Endothelial cell of umbilical vein (primary cell): Measurements from ENCODE around the gene TIMMDC1. TPM values are rescaled to one million over a fixed set of nuclear protein-coding genes. Genes with fewer than 3 reads are reported as not detected.

Experiments
- BruUV-seq: library from RNA; stranded (reverse); fragments of 400-500 nt; replicated peaks from 2 replicates; lab custom pipeline; 2021; lab: Mats Ljungman, UMichigan
- CTCF ChIA-PET: fragments of 300-600, 350-600 bp; sonication (Branson Sonifier 250); formaldehyde crosslinking; loops from one replicate; lab custom pipeline; 2021; ENCODE audit warnings: antibody characterized with exemption, inconsistent platforms; lab: Charles Lee
- POLR2A ChIA-PET: fragments of 300-600, 350-600 bp; sonication (Branson Sonifier 250); formaldehyde crosslinking; loops from one replicate; lab custom pipeline; 2021; ENCODE audit warnings: antibody characterized with exemption, inconsistent platforms; lab: Charles Lee
- DNase-seq: peaks from one replicate; pipeline ENCODE4 v3.0.0-alpha.2; 2011; ENCODE audit warnings: low read depth, low spot score
- FAIRE-seq: peaks from 2 replicates; lab custom pipeline; 2011; peaks lifted over from hg19 to GRCh38; lab: Jason Lieb, UNC
- H2AFZ ChIP-seq: 2 replicates; pipeline ENCODE4 v1.6.0; 2012; ENCODE audit warnings: low read depth, low read length, control low read depth, inconsistent platforms
- H3K27ac ChIP-seq: 2 replicates; pipeline ENCODE4 v1.5.1; 2011; ENCODE audit warnings: low read depth, mild to moderate bottlenecking, control low read depth, low read length, moderate library complexity; ENCODE audit not compliant: insufficient read depth
- H3K27me3 ChIP-seq, 2 experiments: 2 replicates each; pipeline versions ENCODE4 v1.6.0 to v1.6.1; 2011; ENCODE audit warnings: low read length in 2 of 2, mixed read lengths in 1 of 2; ENCODE audit not compliant: control insufficient read depth in 2 of 2, insufficient read depth in 2 of 2
- H3K36me3 ChIP-seq, 2 experiments: 2 replicates in 1 of 2; 3 replicates in 1 of 2; pipeline ENCODE4 v1.5.1; 2011; ENCODE audit warnings: low read length in 2 of 2, mild to moderate bottlenecking in 1 of 2, moderate library complexity in 1 of 2; ENCODE audit not compliant: control insufficient read depth in 2 of 2, insufficient read depth in 2 of 2; ENCODE audit errors: extremely low read depth in 1 of 2
- H3K4me1 ChIP-seq: 3 replicates; pipeline ENCODE4 v1.5.1; 2011; ENCODE audit warnings: mild to moderate bottlenecking, low read length; ENCODE audit not compliant: control insufficient read depth, insufficient read depth; ENCODE audit errors: extremely low read depth
- H3K4me2 ChIP-seq: 2 replicates; pipeline ENCODE4 v1.6.1; 2011; ENCODE audit warnings: low read length, control low read depth, mixed read lengths; ENCODE audit not compliant: insufficient read depth
- H3K4me3 ChIP-seq, 3 experiments: fragments of 200-600 bp in 1 of 3; sonication (generic), shearing (Covaris generic) in 1 of 3; replicated peaks in 1 of 3; 2 replicates each; pipeline ENCODE4 v1.5.1; 2011 to 2016; ENCODE audit warnings: control low read depth in 3 of 3, low read length in 3 of 3, mild to moderate bottlenecking in 2 of 3, inconsistent platforms in 1 of 3, low read depth in 1 of 3, moderate library complexity in 1 of 3; ENCODE audit not compliant: insufficient read depth in 1 of 3
- H3K79me2 ChIP-seq: 2 replicates; pipeline ENCODE4 v1.6.0; 2012; ENCODE audit warnings: low read length, inconsistent platforms; ENCODE audit not compliant: control insufficient read depth, insufficient read depth
- H3K9ac ChIP-seq: replicated peaks from 2 replicates; pipeline ENCODE3; 2011; ENCODE audit warnings: low read length, control low read depth; ENCODE audit not compliant: insufficient read depth; ENCODE audit errors: extremely low read depth
- H3K9me1 ChIP-seq: replicated peaks from 3 replicates; pipeline ENCODE4 v1.6.0; 2011; ENCODE audit warnings: mild to moderate bottlenecking, low read length; ENCODE audit not compliant: control insufficient read depth, insufficient read depth; ENCODE audit errors: extremely low read depth
- H3K9me3 ChIP-seq: replicated peaks from 2 replicates; pipeline ENCODE4 v1.5.1; 2012; ENCODE audit warnings: low read length, inconsistent platforms; ENCODE audit not compliant: control insufficient read depth, insufficient read depth
- H4K20me1 ChIP-seq: replicated peaks from 2 replicates; pipeline ENCODE3; 2011; ENCODE audit warnings: mild to moderate bottlenecking, low read length; ENCODE audit not compliant: control insufficient read depth, insufficient read depth; ENCODE audit errors: extremely low read depth
- CTCF ChIP-seq, 2 donors: IDR thresholded peaks; 1 replicate in 1 of 2; 2 replicates in 1 of 2; pipeline ENCODE4 v1.5.1; 2011; ENCODE audit warnings: low read length in 2 of 2, mild to moderate bottlenecking in 2 of 2, moderate library complexity in 2 of 2, control low read depth in 1 of 2, inconsistent platforms in 1 of 2, low read depth in 1 of 2; ENCODE audit not compliant: insufficient read depth in 1 of 2; ENCODE audit errors: extremely low read depth in 1 of 2
- GATA2 ChIP-seq: IDR thresholded peaks from 2 replicates; pipeline ENCODE4 v1.7.0; 2011; ENCODE audit warnings: low read depth, mild to moderate bottlenecking, moderate library complexity, mixed read lengths, low read length; ENCODE audit not compliant: insufficient read length, insufficient read depth
- JUN ChIP-seq: IDR thresholded peaks from 2 replicates; pipeline ENCODE4 v1.6.1; 2011; ENCODE audit warnings: borderline replicate concordance, low read depth; ENCODE audit not compliant: insufficient read length, insufficient read depth
- MAX ChIP-seq: IDR thresholded peaks from 2 replicates; pipeline ENCODE4 v1.6.1; 2011; ENCODE audit not compliant: insufficient read depth, insufficient read length
- MYC ChIP-seq: IDR thresholded peaks from one replicate; pipeline ENCODE4 v1.6.1; 2011; ENCODE audit warnings: mild to moderate bottlenecking, low read depth, low read length
- POLR2A ChIP-seq: IDR thresholded peaks from 2 replicates; pipeline ENCODE4 v1.6.1; 2012; ENCODE audit warnings: low read depth, mild to moderate bottlenecking, control low read depth, low read length
- dilution Hi-C: fragments of 300-500 bp; cut with MboI; formaldehyde crosslinking; loops from one replicate; pipeline ENCODE4 v1.15.0; 2019; ENCODE audit warnings: low sequenced_read_pairs; ENCODE audit not compliant: extremely low pct_ligation_motif_present
- intact Hi-C: fragments of 100-400 bp; cut with micrococcal nuclease; formaldehyde crosslinking; loops from one replicate; pipeline ENCODE4 v1.10.0; 2022
- polyA plus RNA-seq, 4 experiments: library from polyadenylated mRNA; depleted of rRNA in 3 of 4; stranded (reverse) in 3 of 4; unstranded in 1 of 4; fragments of >200 nt; gene quantifications; 2 replicates each; pipeline versions ENCODE4 v1.2.1 to v1.2.3, GENCODE V29; 2011 to 2012; ENCODE audit warnings: missing spikeins in 1 of 4
- total RNA-seq: library from RNA; stranded (reverse); gene quantifications from 2 replicates; pipeline ENCODE4 v1.2.3, GENCODE V29; 2021

Gene TIMMDC1
- total and polyA plus RNA-seq, 2 donors (not counting 3 experiments of a cell fraction or from before 2014, with no cell fraction given): 49.2 to 76.2 TPM

DNA sequence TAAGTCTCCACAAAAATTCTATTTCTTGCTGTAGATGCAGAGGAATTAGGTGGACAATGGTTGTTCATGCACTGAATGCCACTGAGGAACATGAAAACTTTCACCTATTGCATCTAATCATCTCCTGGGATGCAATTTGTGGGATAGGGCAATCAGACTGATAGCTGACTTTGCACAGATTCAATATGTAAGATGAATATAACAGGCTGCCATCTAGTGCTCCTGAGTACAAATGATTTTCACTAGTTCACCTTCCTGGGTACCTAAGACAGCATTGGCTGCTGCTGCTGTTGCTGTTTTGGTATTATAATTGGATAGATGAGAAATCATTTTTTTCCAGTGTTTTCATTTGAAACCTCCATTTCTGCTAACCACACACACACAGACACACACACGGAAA is 19.7 kb downstream of the TIMMDC1 start:
- Histone ChIP-seq H3K4me3 (no peak overlapping the region), H3K36me3 (peaks cover under 1 to 20% of the 10 kb centered on the region in 2 experiments), H3K9me1 (no peaks in the 10 kb centered on the region), H3K27ac (no peak overlapping the region), H3K27me3 (no peaks in the 10 kb centered on the region), H3K9me3 (no peaks in the 10 kb centered on the region), H2AFZ (no peak overlapping the region), H4K20me1 (no peaks in the 10 kb centered on the region), H3K4me2 (no peak overlapping the region), H3K79me2 (no peaks in the 10 kb centered on the region), H3K9ac (no peak overlapping the region), H3K4me1 (no peaks in the 10 kb centered on the region)
- no TSS peak for BruUV-seq
- ChIA-PET POLR2A (interaction anchor here (0.6 kb wide), 1 partner anchor 159 kb away, joined by 4 read pairs; no protein-coding TSS in a partner anchor), CTCF (interaction anchor here (0.7 to 1.1 kb wide), 4 partner anchors 9 to 301 kb away, joined by 3 to 4 read pairs (median 4); no protein-coding TSS in a partner anchor)
- intact Hi-C loops: no loop called here
- TF ChIP-seq GATA2: no peak
- TF ChIP-seq MAX: no peak
- TF ChIP-seq JUN: no peak
- TF ChIP-seq POLR2A: no peak
- no peak for TF ChIP-seq MYC
- FAIRE-seq (no peak), DNase-seq (no peak)
- dilution Hi-C loops: no loop called here

DNA sequence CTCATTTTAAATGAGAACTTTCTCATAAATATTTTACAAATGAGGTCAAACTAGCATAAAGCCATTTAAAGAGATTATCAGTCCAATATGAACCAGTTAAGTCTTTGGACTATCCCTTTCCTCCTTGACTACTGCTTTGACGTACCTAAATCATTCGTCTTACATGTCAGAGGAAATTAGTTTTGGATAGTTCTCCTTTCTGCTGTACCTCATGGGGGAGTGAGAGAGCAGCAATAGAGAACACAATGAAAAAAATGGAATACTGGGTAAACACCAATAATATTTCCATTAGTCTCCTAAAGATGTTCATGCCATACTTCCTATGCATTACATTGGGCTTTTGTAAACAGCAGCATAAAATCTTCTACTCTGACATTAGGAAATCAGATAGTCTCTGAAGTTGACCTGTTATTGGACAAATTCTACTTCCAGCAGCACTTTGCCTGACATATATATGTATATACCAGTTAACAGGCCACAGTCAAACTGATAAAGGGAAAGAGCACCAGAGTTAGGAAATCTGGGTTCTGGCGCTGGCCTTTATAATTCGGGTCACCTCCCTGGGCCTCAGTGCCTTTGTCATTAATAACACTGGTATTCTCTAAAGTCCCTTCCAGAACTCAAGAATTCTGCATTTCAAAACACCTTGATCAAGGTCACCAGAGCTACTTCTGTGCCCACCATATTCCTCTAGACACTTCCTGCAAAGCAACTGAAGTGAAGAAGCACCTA is 26.8 kb downstream of the TIMMDC1 start:
- ChIA-PET CTCF (interaction anchor here (0.6 to 2.7 kb wide), 12 partner anchors 12 to 284 kb away, joined by 3 to 29 read pairs (median 4); partner anchors contain the start of gene COX17), POLR2A (no interaction called here)
- H3K79me2 ChIP-seq: no peaks in the 10 kb centered on the region
- H3K27me3 ChIP-seq: no peaks in the 10 kb centered on the region
- dilution Hi-C loops: no loop called here
- DNase-seq: peak; percentile 44
- BruUV-seq: no TSS peak
- intact Hi-C loops: loop anchor here (1.0 kb wide), 1 partner anchor 156 kb away; no protein-coding TSS in a partner anchor
- H3K9ac ChIP-seq: no peak overlapping the region
- no peaks in the 10 kb centered on the region for H3K4me1 ChIP-seq
- no peaks in the 10 kb centered on the region for H4K20me1 ChIP-seq
- TF ChIP-seq POLR2A: no peak
- TF ChIP-seq CTCF (IDR thresholded peaks at IDR 0.05; ENCODE audit: extremely low read depth in 1 of 2, insufficient read depth in 1 of 2, low read depth in 1 of 2, low read length in 2 of 2): peak in 1 of 2 donors; percentile 18
- H3K9me3 ChIP-seq: no peaks in the 10 kb centered on the region
- peak; percentile 33 for FAIRE-seq
- H2AFZ ChIP-seq: no peak overlapping the region
- peaks cover 2 to 7% of the 10 kb centered on the region in 2 experiments for H3K36me3 ChIP-seq
- no peak overlapping the region for H3K4me2 ChIP-seq
- H3K9me1 ChIP-seq: no peaks in the 10 kb centered on the region
- H3K27ac ChIP-seq: no peak overlapping the region
- no peak overlapping the region for H3K4me3 ChIP-seq
